GM23248 (cell line): ENCODE results near the gene IBTK. TPM values are rescaled to one million over a fixed set of nuclear protein-coding genes. Genes with fewer than 3 reads are reported as not detected.

Source experiments
- DNase-seq: peaks from one replicate; pipeline ENCODE4 v3.0.0-alpha.2; 2015
- H2AFZ ChIP-seq: fragments of 200-600 bp; sonication (generic); 2 replicates; pipeline ENCODE4 v1.6.1; 2016; ENCODE audit warnings: antibody characterized with exemption
- H3F3A ChIP-seq: fragments of 200-600 bp; sonication (generic); 2 replicates; pipeline ENCODE4 v1.6.1; 2016; ENCODE audit warnings: mild to moderate bottlenecking, antibody characterized with exemption, mixed run types; ENCODE audit not compliant: insufficient read depth
- H3K27ac ChIP-seq: fragments of 200-600 bp; sonication (generic); 2 replicates; pipeline ENCODE4 v1.5.1; 2016; ENCODE audit warnings: mild to moderate bottlenecking
- H3K27me3 ChIP-seq: fragments of 200-600 bp; sonication (generic); replicated peaks from 2 replicates; pipeline ENCODE4 v1.6.1; 2016; ENCODE audit warnings: mild to moderate bottlenecking; ENCODE audit not compliant: insufficient read depth
- H3K36me3 ChIP-seq: fragments of 200-600 bp; sonication (generic); 2 replicates; pipeline ENCODE4 v1.6.1; 2016; ENCODE audit warnings: low read depth, mild to moderate bottlenecking
- H3K4me1 ChIP-seq: fragments of 200-600 bp; sonication (generic); 2 replicates; pipeline ENCODE4 v1.6.1; 2016; ENCODE audit warnings: mild to moderate bottlenecking; ENCODE audit not compliant: insufficient read depth
- H3K4me2 ChIP-seq: fragments of 200-600 bp; sonication (generic); one replicate; pipeline ENCODE4 v1.6.1; 2016; ENCODE audit warnings: mild to moderate bottlenecking; ENCODE audit not compliant: unreplicated experiment
- H3K4me3 ChIP-seq: fragments of 200-600 bp; sonication (generic); 2 replicates; pipeline ENCODE4 v1.5.1; 2016; ENCODE audit warnings: mild to moderate bottlenecking
- H3K79me2 ChIP-seq: fragments of 200-600 bp; sonication (generic); 2 replicates; pipeline ENCODE4 v1.6.1; 2016; ENCODE audit warnings: mild to moderate bottlenecking; ENCODE audit not compliant: insufficient read depth
- H3K9ac ChIP-seq: fragments of 200-600 bp; sonication (generic); 2 replicates; pipeline ENCODE4 v1.6.1; 2016; ENCODE audit warnings: mild to moderate bottlenecking
- H3K9me2 ChIP-seq: fragments of 200-600 bp; sonication (generic); 2 replicates; pipeline ENCODE4 v1.6.1; 2016; ENCODE audit warnings: mixed run types, mild to moderate bottlenecking, moderate library complexity; ENCODE audit not compliant: insufficient read depth
- H3K9me3 ChIP-seq: fragments of 200-600 bp; sonication (generic); one replicate; pipeline ENCODE4 v1.6.1; 2017; ENCODE audit warnings: low read depth
- H4K20me1 ChIP-seq: fragments of 200-600 bp; sonication (generic); 2 replicates; pipeline ENCODE4 v1.6.0; 2016; ENCODE audit not compliant: insufficient read depth
- EZH2 ChIP-seq: fragments of 200-600 bp; sonication (generic); IDR thresholded peaks from 2 replicates; pipeline ENCODE4 v1.6.1; 2018; ENCODE audit warnings: antibody characterized with exemption, mild to moderate bottlenecking; ENCODE audit not compliant: insufficient read depth, poor library complexity, severe bottlenecking
- EZH2phosphoT487 ChIP-seq: fragments of 200-600 bp; sonication (generic); IDR thresholded peaks from 2 replicates; pipeline ENCODE4 v1.6.1; 2018; ENCODE audit warnings: antibody characterized with exemption, moderate library complexity, mild to moderate bottlenecking, low read depth; ENCODE audit not compliant: insufficient read depth
- WGBS, 2 experiments: methylation state at CpG; one replicate each; pipeline ENCODE4 v1.1.6; 2015 to 2017; ENCODE audit warnings: low lambda C conversion rate in 2 of 2, low coverage in 1 of 2; ENCODE audit errors: missing lambda C conversion rate in 2 of 2; 5-methylcytosine and 5-hydroxymethylcytosine counted together
- in situ Hi-C: fragments of 300-500 bp; cut with MboI; formaldehyde crosslinking; loops from 2 replicates; pipeline ENCODE4 v1.15.0; 2020
- polyA plus RNA-seq: library from polyadenylated mRNA; unstranded; fragments of >200 nt; fragmentation: Nextera tagmentation; extraction: Ambion mirVana; gene quantifications from 2 replicates; pipeline ENCODE4 v1.2.1, GENCODE V29; 2016
- small RNA-seq: library from RNA; depleted of rRNA; stranded (forward); fragments of <200 nt; gene quantifications from one replicate; pipeline ENCODE3, GENCODE V24; 2014; ENCODE audit warnings: low read depth, low replicate concordance
- total RNA-seq: library from RNA; depleted of rRNA; stranded (reverse); fragments of >200 nt; shearing (Covaris generic); gene quantifications from 2 replicates; pipeline ENCODE4 v1.2.3, GENCODE V29; 2014; rRNA removed

IBTK gene
- total and polyA plus RNA-seq, 2 experiments from 2014 or later: 23.8 to 44.5 TPM

- no peaks in the 10 kb centered on the region for H3F3A ChIP-seq
- 94 to 97% methylated on average over 7 of the region's 7 CpGs for WGBS, 2 experiments
- H3K9ac ChIP-seq: no peak overlapping the region
- H3K4me3 ChIP-seq: no peak overlapping the region
- no peak overlapping the region for H3K4me2 ChIP-seq
- TF ChIP-seq EZH2phosphoT487: no peak
- no peak for TF ChIP-seq EZH2
- H3K79me2 ChIP-seq: no peaks in the 10 kb centered on the region
- no peaks in the 10 kb centered on the region; the same call in 1 of the 2 replicates for H3K9me2 ChIP-seq
- no peaks in the 10 kb centered on the region for H4K20me1 ChIP-seq
- in situ Hi-C loops: no loop called here
- H3K27ac ChIP-seq: no peak overlapping the region
- H3K27me3 ChIP-seq: no peaks in the 10 kb centered on the region
- no peak for DNase-seq
- H2AFZ ChIP-seq: no peak overlapping the region
- H3K9me3 ChIP-seq: no peaks in the 10 kb centered on the region
- H3K4me1 ChIP-seq: no peaks in the 10 kb centered on the region
- no peaks in the 10 kb centered on the region for H3K36me3 ChIP-seq
These were observed 123.9 kb downstream of the IBTK start for GRCh38 chr6:82123632-82124031.

Small RNA genes within 50 kb of the gene (small RNA-seq; reads per million reads assigned to genes)
- not detected for gene RNU6-130P

Other genes starting within 250 kb of the IBTK start
- 153 and 174 TPM in 2 replicates for gene TPBG, start 116.1 kb upstream of the IBTK start, total RNA-seq
- gene TPBG, start 116.1 kb upstream of the IBTK start, polyA plus RNA-seq: 125 and 127 TPM in 2 replicates